ENCODE data around the gene GDAP2.

GDAP2 gene

GRCh38 chr1:117894078-117894477 lies 35.3 kb downstream of the GDAP2 start:
- Histone ChIP-seq H3K4me3 (IDR thresholded peaks at IDR 0.05; ENCODE audit: insufficient read depth, low read depth, low read length) (no peak overlapping the region), H4K20me1 (ENCODE audit: insufficient read depth) (no peaks in the 10 kb centered on the region)
- no peak for TF ChIP-seq CTCF (conservative IDR thresholded peaks at IDR 0.05; ENCODE audit: low read depth, low read length)

GRCh38 chr1:117892512-117892911 lies 36.9 kb downstream of the GDAP2 start:
- H3K4me1 ChIP-seq (ENCODE audit: low read depth, poor library complexity, severe bottlenecking), result peaks cover 6% of the 10 kb centered on the region
- H3K79me2 ChIP-seq (ENCODE audit: insufficient read depth, low read depth), result no peaks in the 10 kb centered on the region
- no peaks in the 10 kb centered on the region for H4K20me1 ChIP-seq (ENCODE audit: insufficient read depth)
- H3K9ac ChIP-seq, result no peak overlapping the region
- no peak overlapping the region for H3K4me2 ChIP-seq
- no peak overlapping the region for H2AFZ ChIP-seq (ENCODE audit: low read depth)
- no peak overlapping the region for H3K4me3 ChIP-seq (IDR thresholded peaks at IDR 0.05; ENCODE audit: insufficient read depth, low read depth, low read length)
- no peak overlapping the region for H3K27ac ChIP-seq
- no peaks in the 10 kb centered on the region for H3K27me3 ChIP-seq (ENCODE audit: insufficient read depth, low read depth)
- no peak for TF ChIP-seq CTCF (conservative IDR thresholded peaks at IDR 0.05; ENCODE audit: low read depth, low read length)
- no peaks in the 10 kb centered on the region for H3K36me3 ChIP-seq (ENCODE audit: insufficient read depth)

More at GRCh38 chr1:117894078-117894477, 35.3 kb downstream of the GDAP2 start:
- H3K36me3 ChIP-seq (ENCODE audit: insufficient read depth), result no peaks in the 10 kb centered on the region
- no peaks in the 10 kb centered on the region for H3K79me2 ChIP-seq (ENCODE audit: insufficient read depth, low read depth)
- H3K4me2 ChIP-seq, result no peak overlapping the region
- H2AFZ ChIP-seq (ENCODE audit: low read depth), result no peak overlapping the region
- no peak overlapping the region for H3K9ac ChIP-seq
- H3K4me1 ChIP-seq (ENCODE audit: low read depth, poor library complexity, severe bottlenecking), result peaks cover 6% of the 10 kb centered on the region
- no peak overlapping the region for H3K27ac ChIP-seq
- H3K27me3 ChIP-seq (ENCODE audit: insufficient read depth, low read depth), result no peaks in the 10 kb centered on the region

- Histone ChIP-seq H3K4me1 (ENCODE audit: low read depth, poor library complexity, severe bottlenecking) (peaks cover 6% of the 10 kb centered on the region), H3K36me3 (ENCODE audit: insufficient read depth) (no peaks in the 10 kb centered on the region), H2AFZ (ENCODE audit: low read depth) (no peak overlapping the region), H3K4me2 (no peak overlapping the region), H4K20me1 (ENCODE audit: insufficient read depth) (no peaks in the 10 kb centered on the region), H3K27me3 (ENCODE audit: insufficient read depth, low read depth) (no peaks in the 10 kb centered on the region), H3K79me2 (ENCODE audit: insufficient read depth, low read depth) (no peaks in the 10 kb centered on the region), H3K27ac (no peak overlapping the region), H3K4me3 (IDR thresholded peaks at IDR 0.05; ENCODE audit: insufficient read depth, low read depth, low read length) (no peak overlapping the region), H3K9ac (no peak overlapping the region)
- no peak for TF ChIP-seq CTCF (conservative IDR thresholded peaks at IDR 0.05; ENCODE audit: low read depth, low read length)
Measured at GRCh38 chr1:117890452-117890851, 39.0 kb downstream of the GDAP2 start.

GRCh38 chr1:117886101-117886795 lies 43.2 kb downstream of the GDAP2 start:
- no peaks in the 10 kb centered on the region for H3K4me1 ChIP-seq (ENCODE audit: low read depth, poor library complexity, severe bottlenecking)
- no peak for TF ChIP-seq CTCF (conservative IDR thresholded peaks at IDR 0.05; ENCODE audit: low read depth, low read length)
- H3K4me3 ChIP-seq (IDR thresholded peaks at IDR 0.05; ENCODE audit: insufficient read depth, low read depth, low read length), result no peak overlapping the region
- H3K9ac ChIP-seq, result no peak overlapping the region
- H4K20me1 ChIP-seq (ENCODE audit: insufficient read depth), result no peaks in the 10 kb centered on the region
- H2AFZ ChIP-seq (ENCODE audit: low read depth), result no peak overlapping the region
- H3K36me3 ChIP-seq (ENCODE audit: insufficient read depth), result no peaks in the 10 kb centered on the region
- H3K4me2 ChIP-seq, result no peak overlapping the region
- H3K27me3 ChIP-seq (ENCODE audit: insufficient read depth, low read depth), result no peaks in the 10 kb centered on the region
- H3K27ac ChIP-seq, result no peak overlapping the region
- no peaks in the 10 kb centered on the region for H3K79me2 ChIP-seq (ENCODE audit: insufficient read depth, low read depth)
